Nephron (organoid): ENCODE data around the gene SLC9A1.

ENCODE experiments used
- H3K27ac Mint-ChIP-seq, 3 experiments: 2 replicates each; pipeline ENCODE4 v1.8.0; 2020; ENCODE audit warnings: mixed read lengths in 3 of 3, mild to moderate bottlenecking in 2 of 3, moderate library complexity in 1 of 3
- H3K27me3 Mint-ChIP-seq: 2 replicates; pipeline ENCODE4 v1.8.0; 2021; ENCODE audit warnings: low read depth, mild to moderate bottlenecking, moderate library complexity, mixed read lengths
- H3K36me3 Mint-ChIP-seq: 2 replicates; pipeline ENCODE4 v1.8.0; 2020; ENCODE audit warnings: low read depth, mixed read lengths
- H3K4me1 Mint-ChIP-seq: 2 replicates; pipeline ENCODE4 v1.8.0; 2020; ENCODE audit warnings: mixed read lengths
- H3K4me3 Mint-ChIP-seq, 3 experiments: 2 replicates each; pipeline ENCODE4 v1.8.0; 2020; ENCODE audit warnings: mild to moderate bottlenecking in 3 of 3, mixed read lengths in 3 of 3, moderate library complexity in 2 of 3
- H3K9me3 Mint-ChIP-seq: 2 replicates; pipeline ENCODE4 v1.8.0; 2020; ENCODE audit warnings: mixed read lengths
- CTCF ChIP-seq, 3 experiments: fragments of 200-600 bp; sonication (generic); IDR thresholded peaks; one replicate each; pipeline ENCODE4 v1.5.0; 2021; ENCODE audit warnings: antibody characterized with exemption in 3 of 3; ENCODE audit not compliant: unreplicated experiment in 3 of 3

The SLC9A1 gene

DNA sequence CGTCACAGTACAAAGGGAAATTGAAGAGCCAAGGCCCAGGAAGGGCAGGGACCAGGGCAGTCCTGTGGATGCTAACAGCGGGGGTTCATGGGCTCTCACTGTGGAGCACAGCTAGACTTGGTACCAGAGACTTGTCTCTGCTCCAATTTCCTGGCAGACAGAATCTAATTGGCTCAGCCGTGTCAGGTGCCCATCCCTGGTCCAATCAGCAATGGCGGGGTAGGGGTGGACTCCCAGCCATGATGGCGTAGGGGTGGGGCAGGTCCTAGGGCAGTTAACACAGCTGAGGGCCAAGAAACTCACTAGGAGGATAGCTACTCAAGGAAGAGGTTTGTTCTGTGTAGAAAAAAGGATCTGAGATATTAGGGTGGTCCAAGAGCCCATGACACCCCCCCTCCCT, 102.4 kb downstream of the SLC9A1 start:
- no peak for TF ChIP-seq CTCF (IDR thresholded peaks at IDR 0.05; ENCODE audit: unreplicated experiment in 3 of 3)
- H3K36me3 Mint-ChIP-seq, result no peaks in the 10 kb centered on the region
- peaks cover 20% of the 10 kb centered on the region for H3K4me1 Mint-ChIP-seq
- no peak overlapping the region for H3K27ac Mint-ChIP-seq
- no peaks in the 10 kb centered on the region for H3K9me3 Mint-ChIP-seq
- H3K4me3 Mint-ChIP-seq, result no peak overlapping the region
- H3K27me3 Mint-ChIP-seq, result no peaks in the 10 kb centered on the region

DNA sequence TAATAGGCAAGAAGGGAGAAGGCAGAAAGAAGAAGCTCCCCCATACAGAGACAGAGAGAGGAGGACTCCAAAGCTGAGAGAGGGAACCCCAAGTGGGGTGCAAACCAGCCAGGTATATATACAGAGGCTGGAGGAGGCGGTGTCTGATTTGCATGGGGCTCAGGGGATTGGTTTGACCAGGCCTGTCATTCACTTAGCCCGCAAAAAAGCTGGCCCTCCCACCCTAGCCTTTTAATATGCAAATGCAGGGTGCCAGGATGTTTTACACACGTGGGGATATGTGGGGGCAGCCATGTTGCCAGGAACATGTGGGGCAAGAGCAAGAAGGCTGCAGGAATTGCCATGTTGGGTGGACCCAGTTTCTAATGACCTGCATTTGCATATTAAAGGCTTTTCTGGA, 105.3 kb downstream of the SLC9A1 start:
- TF ChIP-seq CTCF (IDR thresholded peaks at IDR 0.05; ENCODE audit: unreplicated experiment in 3 of 3), result no peak
- Mint-ChIP-seq H3K4me1 (peaks cover 24% of the 10 kb centered on the region), H3K36me3 (no peaks in the 10 kb centered on the region), H3K9me3 (no peaks in the 10 kb centered on the region), H3K4me3 (no peak overlapping the region), H3K27me3 (no peaks in the 10 kb centered on the region), H3K27ac (peak overlapping the region; percentile 62 to 75 (median 68))

- Mint-ChIP-seq H3K9me3 (no peaks in the 10 kb centered on the region), H3K4me1 (peaks cover 24% of the 10 kb centered on the region), H3K36me3 (no peaks in the 10 kb centered on the region), H3K27ac (peak overlapping the region; percentile 62 to 75 (median 68)), H3K27me3 (no peaks in the 10 kb centered on the region), H3K4me3 (no peak overlapping the region)
- no peak for TF ChIP-seq CTCF (IDR thresholded peaks at IDR 0.05; ENCODE audit: unreplicated experiment in 3 of 3)
Observed at GRCh38 chr1:27049100-27049499, 105.8 kb downstream of the SLC9A1 start.
